ENCODE results near the gene HIP1R. TPM values are rescaled to one million over a fixed set of nuclear protein-coding genes. Genes with fewer than 3 reads are reported as not detected.

The HIP1R gene, protein sequence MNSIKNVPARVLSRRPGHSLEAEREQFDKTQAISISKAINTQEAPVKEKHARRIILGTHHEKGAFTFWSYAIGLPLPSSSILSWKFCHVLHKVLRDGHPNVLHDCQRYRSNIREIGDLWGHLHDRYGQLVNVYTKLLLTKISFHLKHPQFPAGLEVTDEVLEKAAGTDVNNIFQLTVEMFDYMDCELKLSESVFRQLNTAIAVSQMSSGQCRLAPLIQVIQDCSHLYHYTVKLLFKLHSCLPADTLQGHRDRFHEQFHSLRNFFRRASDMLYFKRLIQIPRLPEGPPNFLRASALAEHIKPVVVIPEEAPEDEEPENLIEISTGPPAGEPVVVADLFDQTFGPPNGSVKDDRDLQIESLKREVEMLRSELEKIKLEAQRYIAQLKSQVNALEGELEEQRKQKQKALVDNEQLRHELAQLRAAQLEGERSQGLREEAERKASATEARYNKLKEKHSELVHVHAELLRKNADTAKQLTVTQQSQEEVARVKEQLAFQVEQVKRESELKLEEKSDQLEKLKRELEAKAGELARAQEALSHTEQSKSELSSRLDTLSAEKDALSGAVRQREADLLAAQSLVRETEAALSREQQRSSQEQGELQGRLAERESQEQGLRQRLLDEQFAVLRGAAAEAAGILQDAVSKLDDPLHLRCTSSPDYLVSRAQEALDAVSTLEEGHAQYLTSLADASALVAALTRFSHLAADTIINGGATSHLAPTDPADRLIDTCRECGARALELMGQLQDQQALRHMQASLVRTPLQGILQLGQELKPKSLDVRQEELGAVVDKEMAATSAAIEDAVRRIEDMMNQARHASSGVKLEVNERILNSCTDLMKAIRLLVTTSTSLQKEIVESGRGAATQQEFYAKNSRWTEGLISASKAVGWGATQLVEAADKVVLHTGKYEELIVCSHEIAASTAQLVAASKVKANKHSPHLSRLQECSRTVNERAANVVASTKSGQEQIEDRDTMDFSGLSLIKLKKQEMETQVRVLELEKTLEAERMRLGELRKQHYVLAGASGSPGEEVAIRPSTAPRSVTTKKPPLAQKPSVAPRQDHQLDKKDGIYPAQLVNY
- total RNA-seq (ENCODE audit: low replicate concordance): 4.8 and 18.9 TPM in 2 replicates

DNA sequence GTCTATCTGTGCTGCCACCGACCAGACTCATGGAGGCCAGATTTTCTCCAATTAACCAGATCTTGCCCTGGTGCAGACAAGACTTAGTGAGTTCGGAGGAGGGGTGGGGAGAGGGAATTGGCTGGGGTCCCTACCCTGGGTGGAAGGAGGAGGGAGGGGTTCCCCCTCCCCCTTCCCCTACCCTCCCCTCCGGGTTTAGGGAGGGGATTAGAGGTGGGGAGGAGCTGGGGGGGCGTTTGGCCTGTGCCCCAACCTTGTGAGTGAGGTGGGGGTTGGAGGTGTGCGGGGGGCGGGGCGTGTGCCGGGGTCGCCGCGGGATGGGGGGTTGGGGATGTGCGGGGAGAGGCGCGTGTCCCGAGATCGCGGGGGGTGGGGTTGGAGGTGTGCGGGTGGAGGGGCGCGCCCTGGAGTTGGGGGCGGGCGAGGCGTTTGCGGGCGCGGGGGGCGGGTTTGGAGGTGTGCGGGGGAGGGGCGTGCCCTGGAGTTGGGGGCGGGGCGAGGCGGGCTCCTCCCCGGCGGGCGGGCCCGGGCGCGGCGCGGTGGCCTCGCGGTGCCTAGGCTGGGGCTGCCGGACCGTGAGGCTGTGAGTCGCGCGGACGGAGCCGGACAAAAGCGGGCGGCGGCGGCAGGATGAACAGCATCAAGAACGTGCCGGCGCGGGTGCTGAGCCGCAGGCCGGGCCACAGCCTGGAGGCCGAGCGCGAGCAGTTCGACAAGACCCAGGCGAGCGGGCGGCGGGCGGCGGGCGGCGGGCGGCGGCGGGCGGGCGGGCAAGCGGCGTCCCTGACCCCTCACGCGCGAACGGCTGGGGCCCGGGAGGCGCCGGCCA, at the start of gene HIP1R:
Gene HIP1R, plus strand, starts transcription at position 537 of the 829 bp plus-strand sequence. Its CDS starts 94 bp downstream, at position 631.

DNA sequence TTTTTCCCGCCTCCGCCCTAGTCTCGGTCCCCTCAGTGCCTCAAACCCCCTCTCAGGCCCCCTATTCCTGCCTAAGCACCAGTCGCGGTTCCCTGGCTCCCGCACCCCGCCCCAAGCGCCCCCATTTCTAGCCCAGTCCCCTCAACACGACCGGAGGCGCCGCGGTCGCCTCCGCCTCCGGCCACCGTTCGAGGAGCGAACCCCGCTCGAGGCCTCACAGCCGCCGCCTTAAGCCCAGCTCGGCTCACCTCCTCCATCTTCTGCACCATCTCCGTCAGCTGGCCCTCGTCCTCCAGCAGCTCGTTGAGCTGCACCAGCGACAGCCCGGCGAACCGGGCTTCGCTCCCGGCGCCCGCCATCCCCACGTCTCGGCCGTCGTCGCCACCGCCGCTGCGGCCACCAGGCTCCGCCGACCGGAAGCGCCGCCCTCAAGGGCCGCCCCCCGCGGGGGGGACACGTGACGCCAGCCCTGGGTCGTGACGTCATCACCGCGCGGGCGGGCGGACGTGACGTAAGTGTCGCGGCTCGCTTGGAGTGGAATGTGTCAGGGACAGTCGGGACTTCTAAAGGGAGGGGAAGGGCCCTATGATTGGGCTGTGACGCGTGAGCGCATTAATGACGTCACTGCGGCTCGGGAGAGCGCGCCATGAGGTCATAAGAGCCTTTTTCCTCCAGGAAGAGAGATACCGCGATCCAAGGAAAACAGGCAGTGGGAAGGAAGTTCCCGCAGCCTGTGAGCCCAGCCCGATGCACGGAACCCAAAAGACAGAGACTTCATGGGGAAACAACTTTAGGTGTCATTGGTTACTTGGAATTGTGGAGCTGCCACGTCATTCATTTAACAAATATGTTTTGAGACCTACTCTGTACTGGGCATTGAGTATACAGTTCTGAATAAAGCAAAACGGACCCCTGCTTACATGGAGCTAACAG, 60.7 kb downstream of the HIP1R start, which contains the start of gene VPS37B:
Gene VPS37B, minus strand, starts transcription at position 421 of the 933 bp plus-strand sequence. Its CDS starts 62 bp downstream, at position 359.

Other genes starting within 250 kb of the HIP1R start
- gene HCAR2, start 132.1 kb upstream of the HIP1R start, total RNA-seq (ENCODE audit: low replicate concordance): under 0.01 TPM in 1 of 2 replicates, not detected in the other
- gene HCAR3, start 118.6 kb upstream of the HIP1R start, total RNA-seq (ENCODE audit: low replicate concordance): not detected in 2 replicates
- gene HCAR1, start 104.6 kb upstream of the HIP1R start, total RNA-seq (ENCODE audit: low replicate concordance): under 0.01 and 0.35 TPM in 2 replicates
- 15.2 and 29.3 TPM in 2 replicates for gene DENR, start 82.6 kb upstream of the HIP1R start, total RNA-seq (ENCODE audit: low replicate concordance)
- 0.30 and 0.82 TPM in 2 replicates for gene CCDC62, start 60.9 kb upstream of the HIP1R start, total RNA-seq (ENCODE audit: low replicate concordance)
- gene VPS37B, start 60.7 kb downstream of the HIP1R start, total RNA-seq (ENCODE audit: low replicate concordance): 4.0 and 6.3 TPM in 2 replicates
- 5.9 and 6.3 TPM in 2 replicates for gene ABCB9, start 131.0 kb downstream of the HIP1R start, total RNA-seq (ENCODE audit: low replicate concordance)
- gene OGFOD2, start 139.8 kb downstream of the HIP1R start, total RNA-seq (ENCODE audit: low replicate concordance): 5.4 and 9.2 TPM in 2 replicates
- 212 and 225 TPM in 2 replicates for gene ARL6IP4, start 145.2 kb downstream of the HIP1R start, total RNA-seq (ENCODE audit: low replicate concordance)

Measured in smooth muscle cell of the coronary artery (primary cell).